ENCODE measurements around the gene DALRD3. TPM values are rescaled to one million over a fixed set of nuclear protein-coding genes. Genes with fewer than 3 reads are reported as not detected.
"Not testable (repeated sequence)": the region's sequence is repeated elsewhere in the genome, so short reads cannot be mapped to it uniquely, and the experiment has no call there.

The DALRD3 gene
- polyA plus RNA-seq, 1 experiment = 42.4 TPM

DNA sequence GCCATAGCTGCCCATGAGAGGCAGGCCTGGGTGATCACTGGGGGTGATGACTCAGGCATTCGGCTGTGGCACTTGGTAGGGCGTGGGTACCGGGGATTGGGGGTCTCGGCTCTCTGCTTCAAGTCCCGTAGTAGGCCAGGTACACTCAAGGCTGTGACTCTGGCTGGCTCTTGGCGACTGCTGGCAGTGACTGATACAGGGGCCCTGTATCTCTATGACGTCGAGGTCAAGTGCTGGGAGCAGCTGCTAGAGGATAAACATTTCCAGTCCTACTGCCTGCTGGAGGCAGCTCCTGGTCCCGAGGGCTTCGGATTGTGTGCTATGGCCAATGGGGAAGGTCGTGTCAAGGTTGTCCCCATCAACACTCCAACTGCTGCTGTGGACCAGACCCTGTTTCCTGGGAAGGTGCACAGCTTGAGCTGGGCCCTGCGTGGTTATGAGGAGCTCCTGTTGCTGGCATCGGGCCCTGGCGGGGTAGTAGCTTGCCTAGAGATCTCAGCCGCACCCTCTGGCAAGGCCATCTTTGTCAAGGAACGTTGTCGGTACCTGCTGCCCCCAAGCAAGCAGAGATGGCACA lies 5.9 kb downstream of the DALRD3 start:
- no peak for DNase-seq (ENCODE audit: low read depth, low spot score)
- H3K4me3 ChIP-seq (ENCODE audit: low read depth, low read length) = no peak overlapping the region
- H3K9me3 ChIP-seq (ENCODE audit: control insufficient read depth, insufficient read depth, low read length) = peaks cover under 1% of the 10 kb centered on the region; the same call in 1 of the 2 replicates
- ChIA-PET CTCF (interaction anchor here (1.2 to 2.2 kb wide), 3 partner anchors 10 to 25 kb away, joined by 3 to 19 read pairs (median 6); partner anchors contain the start of gene NDUFAF3), POLR2A (interaction anchor here (0.6 to 2.7 kb wide), 3 partner anchors 9 to 19 kb away, joined by 4 to 13 read pairs (median 6); partner anchors contain the start of genes IMPDH2 and NDUFAF3)
- H3K27ac ChIP-seq (ENCODE audit: low read depth, low read length) = no peak overlapping the region
- no peaks in the 10 kb centered on the region for H3K27me3 ChIP-seq (ENCODE audit: control insufficient read depth, insufficient read depth, low read length)
- TF ChIP-seq, protein P1, sequence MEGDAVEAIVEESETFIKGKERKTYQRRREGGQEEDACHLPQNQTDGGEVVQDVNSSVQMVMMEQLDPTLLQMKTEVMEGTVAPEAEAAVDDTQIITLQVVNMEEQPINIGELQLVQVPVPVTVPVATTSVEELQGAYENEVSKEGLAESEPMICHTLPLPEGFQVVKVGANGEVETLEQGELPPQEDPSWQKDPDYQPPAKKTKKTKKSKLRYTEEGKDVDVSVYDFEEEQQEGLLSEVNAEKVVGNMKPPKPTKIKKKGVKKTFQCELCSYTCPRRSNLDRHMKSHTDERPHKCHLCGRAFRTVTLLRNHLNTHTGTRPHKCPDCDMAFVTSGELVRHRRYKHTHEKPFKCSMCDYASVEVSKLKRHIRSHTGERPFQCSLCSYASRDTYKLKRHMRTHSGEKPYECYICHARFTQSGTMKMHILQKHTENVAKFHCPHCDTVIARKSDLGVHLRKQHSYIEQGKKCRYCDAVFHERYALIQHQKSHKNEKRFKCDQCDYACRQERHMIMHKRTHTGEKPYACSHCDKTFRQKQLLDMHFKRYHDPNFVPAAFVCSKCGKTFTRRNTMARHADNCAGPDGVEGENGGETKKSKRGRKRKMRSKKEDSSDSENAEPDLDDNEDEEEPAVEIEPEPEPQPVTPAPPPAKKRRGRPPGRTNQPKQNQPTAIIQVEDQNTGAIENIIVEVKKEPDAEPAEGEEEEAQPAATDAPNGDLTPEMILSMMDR (IDR thresholded peaks at IDR 0.05; ENCODE audit: low read depth, low read length) = no peak

DNA sequence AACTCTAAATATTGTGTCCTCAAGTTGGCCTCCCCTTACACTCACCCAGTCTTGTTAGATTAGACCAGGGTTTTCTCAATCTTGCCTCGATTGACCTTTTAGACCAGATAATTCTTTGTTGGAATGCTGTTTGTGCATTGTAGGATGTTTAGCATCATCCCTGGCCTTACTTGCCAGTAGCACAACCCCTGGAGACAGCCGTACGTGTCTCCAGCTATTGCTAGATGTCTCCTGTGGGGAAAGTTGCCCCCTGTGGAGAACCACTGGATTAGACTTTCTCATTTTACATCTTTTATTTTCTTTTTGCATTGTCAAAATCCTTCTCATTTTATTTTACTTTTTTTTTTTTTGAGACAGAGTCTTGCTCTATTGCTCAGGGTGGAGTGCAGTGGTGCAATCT lies 9.0 kb downstream of the DALRD3 start:
- DNase-seq (ENCODE audit: low read depth, low spot score) = no peak
- Histone ChIP-seq H3K27me3 (ENCODE audit: control insufficient read depth, insufficient read depth, low read length) (no peaks in the 10 kb centered on the region), H3K9me3 (ENCODE audit: control insufficient read depth, insufficient read depth, low read length) (peaks cover 4% of the 10 kb centered on the region; the same call in 1 of the 2 replicates), H3K27ac (ENCODE audit: low read depth, low read length) (no peak overlapping the region), H3K4me3 (ENCODE audit: low read depth, low read length) (no peak overlapping the region)
- CTCF ChIA-PET = interaction anchor here (1.2 to 2.0 kb wide), 3 partner anchors 8 to 84 kb away, joined by 4 to 7 read pairs (median 6); partner anchors contain the start of gene QRICH1
- TF ChIP-seq, protein P1 (IDR thresholded peaks at IDR 0.05; ENCODE audit: low read depth, low read length) = no peak
- POLR2A ChIA-PET = interaction anchor here (1.3 to 1.8 kb wide), 5 partner anchors 8 to 20 kb away, joined by 3 to 7 read pairs (median 6); partner anchors contain the start of genes DALRD3, IMPDH2 and NDUFAF3

DNA sequence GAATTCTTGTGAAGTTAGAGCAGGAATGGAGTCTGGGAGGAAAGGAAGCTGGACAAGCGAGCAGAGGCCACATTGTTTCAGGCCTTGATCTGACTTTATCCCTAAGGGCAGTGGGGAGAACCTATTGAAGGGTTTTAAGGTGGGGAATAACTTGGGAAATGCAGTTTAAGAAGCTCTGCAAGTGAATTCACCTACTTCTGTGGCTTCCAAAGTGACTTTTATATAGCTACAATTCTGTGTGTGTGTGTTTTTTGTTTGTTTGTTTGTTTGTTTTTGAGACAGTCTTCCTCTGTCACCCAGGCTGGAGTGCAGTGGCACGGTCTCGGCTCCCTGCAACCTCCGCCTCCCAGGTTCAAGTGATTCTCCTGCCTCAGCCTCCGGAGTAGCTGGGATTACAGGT lies 9.8 kb downstream of the DALRD3 start:
- H3K27me3 ChIP-seq (ENCODE audit: control insufficient read depth, insufficient read depth, low read length); H3K27ac ChIP-seq (ENCODE audit: low read depth, low read length); H3K9me3 ChIP-seq (ENCODE audit: control insufficient read depth, insufficient read depth, low read length); DNase-seq (ENCODE audit: low read depth, low spot score): not testable (repeated sequence)
- H3K4me3 ChIP-seq (ENCODE audit: low read depth, low read length) = peak overlapping the region; percentile 93
- ChIA-PET CTCF (interaction anchor here (1.2 to 2.8 kb wide), 5 partner anchors 9 to 269 kb away, joined by 4 to 24 read pairs (median 6); partner anchors contain the start of genes NDUFAF3 and QRICH1), POLR2A (interaction anchor here (1.4 to 3.3 kb wide), 5 partner anchors 9 to 85 kb away, joined by 3 to 74 read pairs (median 6); partner anchors contain the start of genes DALRD3, IMPDH2, NDUFAF3 and QRICH1)

DNA sequence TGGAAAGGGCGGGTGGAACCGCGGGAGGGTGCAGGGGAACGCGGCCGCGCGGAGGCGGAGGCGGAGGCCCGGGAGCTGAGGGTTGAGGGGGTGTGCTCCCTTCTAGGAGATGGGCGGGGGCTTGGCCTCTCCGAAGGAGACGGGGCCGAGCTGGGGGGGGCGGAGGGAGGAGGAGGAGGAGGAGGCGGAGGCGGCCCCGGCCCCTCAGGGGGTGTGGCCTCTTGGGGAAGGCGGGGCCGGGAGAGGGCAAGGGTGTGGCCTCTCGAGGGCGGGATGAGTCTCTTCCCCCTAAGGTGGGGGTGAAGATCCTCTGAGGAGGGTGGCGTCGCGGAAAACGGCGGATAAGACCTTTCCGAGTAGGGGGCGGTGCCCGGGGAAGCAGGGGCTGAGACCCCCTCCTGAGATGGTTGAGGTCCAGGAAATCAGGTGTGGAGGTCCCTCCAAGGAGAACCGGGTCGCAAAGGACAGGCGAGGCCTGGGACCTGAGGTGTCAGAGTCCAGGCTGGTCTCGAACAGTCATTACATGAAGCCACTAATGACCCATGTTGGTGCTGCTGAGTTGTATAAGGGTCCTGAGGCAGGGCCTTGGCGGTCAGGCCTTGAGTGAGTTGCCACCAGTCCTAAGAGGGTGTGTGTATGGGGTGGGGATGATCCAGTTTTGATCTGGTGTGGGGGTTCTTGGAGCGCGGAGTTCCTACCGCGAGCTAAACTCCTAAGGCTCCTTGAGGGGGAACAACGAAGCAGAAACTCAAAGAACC lies 10.4 kb downstream of the DALRD3 start:
- ChIA-PET CTCF (interaction anchor here (1.0 to 2.8 kb wide), 9 partner anchors 9 to 268 kb away, joined by 3 to 24 read pairs (median 5); partner anchors contain the start of genes NDUFAF3 and P4HTM), POLR2A (interaction anchor here (0.5 to 4.5 kb wide), 18 partner anchors 9 to 969 kb away, joined by 3 to 74 read pairs (median 6); partner anchors contain the start of genes ARIH2, ATRIP, DALRD3 and IMPDH2)
- TF ChIP-seq, protein P1 (IDR thresholded peaks at IDR 0.05; ENCODE audit: low read depth, low read length) = no peak

DNA sequence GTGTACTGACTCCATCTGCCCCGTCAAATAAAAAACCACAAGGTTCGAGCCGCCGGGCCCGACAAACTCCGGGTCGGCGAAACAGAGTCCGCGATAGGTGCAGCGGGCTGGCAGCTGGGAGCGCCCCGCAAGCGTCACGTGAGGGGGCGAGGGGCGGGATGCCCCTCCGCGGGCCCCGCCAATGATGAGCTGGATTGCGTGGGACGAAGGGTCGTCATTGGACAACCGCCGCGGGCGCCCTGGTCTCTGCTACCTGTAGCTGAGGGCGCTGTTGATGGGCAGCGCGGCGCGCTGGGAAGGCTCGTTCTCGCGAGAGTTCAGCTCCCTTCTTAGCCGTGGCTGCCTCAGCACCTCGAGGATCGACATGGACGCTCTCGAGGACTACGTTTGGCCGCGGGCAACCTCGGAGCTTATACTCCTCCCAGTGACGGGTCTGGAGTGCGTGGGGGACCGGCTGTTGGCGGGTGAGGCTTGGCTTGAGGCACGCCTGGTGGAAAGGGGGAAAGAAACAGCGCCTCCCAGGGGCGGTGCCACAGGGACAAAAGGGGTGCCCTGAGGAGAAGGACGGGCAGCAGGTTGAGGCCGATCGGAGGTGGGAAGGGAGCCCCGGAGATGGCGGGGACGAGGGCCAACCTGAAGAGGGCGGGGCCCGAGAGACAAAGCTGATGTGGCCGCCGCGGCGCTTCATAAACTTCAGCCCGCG lies 11.2 kb downstream of the DALRD3 start, which contains the start of gene WDR6:
WDR6 (plus strand) TSS at position 324 of the 703 bp plus-strand sequence; CDS start at position 365, 41 bp downstream.
- Histone ChIP-seq H3K27ac (ENCODE audit: low read depth, low read length) (peak within 1 kb of the TSS; percentile 98), H3K27me3 (ENCODE audit: control insufficient read depth, insufficient read depth, low read length) (no peaks in the 10 kb centered on the region), H3K4me3 (ENCODE audit: low read depth, low read length) (peak within 1 kb of the TSS; percentile 93), H3K9me3 (ENCODE audit: control insufficient read depth, insufficient read depth, low read length) (peaks cover 4% of the 10 kb centered on the region; the same call in 1 of the 2 replicates)
- ChIA-PET POLR2A (interaction anchor here (0.6 to 4.5 kb wide), 18 partner anchors 10 to 969 kb away, joined by 3 to 74 read pairs (median 6); partner anchors contain the start of genes ARIH2, ATRIP, DALRD3 and IMPDH2), CTCF (interaction anchor here (0.9 to 2.8 kb wide), 9 partner anchors 10 to 267 kb away, joined by 3 to 24 read pairs (median 5); partner anchors contain the start of genes NDUFAF3, P4HTM and QRICH1)
- peak; percentile 96 for DNase-seq (ENCODE audit: low read depth, low spot score)
- TF ChIP-seq, protein P1 (IDR thresholded peaks at IDR 0.05; ENCODE audit: low read depth, low read length) = peak; percentile 35; the same call in 1 of the 2 replicates

More for the DNA sequence above, 10.4 kb downstream of the DALRD3 start:
- Histone ChIP-seq H3K4me3 (ENCODE audit: low read depth, low read length) (peak overlapping the region; percentile 93), H3K9me3 (ENCODE audit: control insufficient read depth, insufficient read depth, low read length) (peaks cover 4% of the 10 kb centered on the region; the same call in 1 of the 2 replicates), H3K27ac (ENCODE audit: low read depth, low read length) (peak overlapping the region; percentile 98), H3K27me3 (ENCODE audit: control insufficient read depth, insufficient read depth, low read length) (no peaks in the 10 kb centered on the region)
- DNase-seq (ENCODE audit: low read depth, low spot score) = peak; percentile 62
